Neural progenitor cell (in vitro differentiated cells): ENCODE results near the gene TRIO.

Experiments
- EZH2 ChIP-seq: fragments of 200-600 bp; sonication (generic); IDR thresholded peaks from 2 replicates; pipeline ENCODE4 v1.6.1; 2017; ENCODE audit warnings: antibody characterized with exemption, mild to moderate bottlenecking, moderate library complexity
- EZH2phosphoT487 ChIP-seq: fragments of 200-600 bp; sonication (generic); IDR thresholded peaks from 2 replicates; pipeline ENCODE4 v1.6.1; 2017; ENCODE audit warnings: antibody characterized with exemption
- TF ChIP-seq, protein P1 (sequence below): fragments of 200-600 bp; sonication (generic); IDR thresholded peaks from 2 replicates; pipeline ENCODE4 v1.5.1; 2017; ENCODE audit warnings: antibody characterized with exemption, mild to moderate bottlenecking

DNA sequence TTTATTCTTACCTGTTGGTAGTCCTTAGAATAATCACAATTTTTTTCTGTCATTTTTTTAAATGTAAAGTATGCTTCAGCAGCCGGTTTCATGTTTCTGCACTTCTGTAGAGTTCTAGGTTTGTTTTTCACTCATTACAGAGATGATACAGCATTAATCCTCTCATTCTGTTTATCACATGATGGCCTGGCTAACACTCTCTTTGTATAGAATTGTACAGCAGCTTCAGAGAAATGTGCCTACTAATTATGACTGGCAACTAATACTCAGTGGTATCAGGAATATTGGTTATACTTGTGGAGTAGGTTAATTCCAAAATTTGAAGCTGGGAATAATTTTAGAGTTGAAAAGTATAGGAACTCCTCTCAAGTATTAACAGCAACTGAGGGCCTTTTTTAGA, 245.6 kb downstream of the TRIO start:
- TF ChIP-seq, protein P1, sequence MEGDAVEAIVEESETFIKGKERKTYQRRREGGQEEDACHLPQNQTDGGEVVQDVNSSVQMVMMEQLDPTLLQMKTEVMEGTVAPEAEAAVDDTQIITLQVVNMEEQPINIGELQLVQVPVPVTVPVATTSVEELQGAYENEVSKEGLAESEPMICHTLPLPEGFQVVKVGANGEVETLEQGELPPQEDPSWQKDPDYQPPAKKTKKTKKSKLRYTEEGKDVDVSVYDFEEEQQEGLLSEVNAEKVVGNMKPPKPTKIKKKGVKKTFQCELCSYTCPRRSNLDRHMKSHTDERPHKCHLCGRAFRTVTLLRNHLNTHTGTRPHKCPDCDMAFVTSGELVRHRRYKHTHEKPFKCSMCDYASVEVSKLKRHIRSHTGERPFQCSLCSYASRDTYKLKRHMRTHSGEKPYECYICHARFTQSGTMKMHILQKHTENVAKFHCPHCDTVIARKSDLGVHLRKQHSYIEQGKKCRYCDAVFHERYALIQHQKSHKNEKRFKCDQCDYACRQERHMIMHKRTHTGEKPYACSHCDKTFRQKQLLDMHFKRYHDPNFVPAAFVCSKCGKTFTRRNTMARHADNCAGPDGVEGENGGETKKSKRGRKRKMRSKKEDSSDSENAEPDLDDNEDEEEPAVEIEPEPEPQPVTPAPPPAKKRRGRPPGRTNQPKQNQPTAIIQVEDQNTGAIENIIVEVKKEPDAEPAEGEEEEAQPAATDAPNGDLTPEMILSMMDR, result no peak
- TF ChIP-seq EZH2 (no peak), EZH2phosphoT487 (no peak)
